Activated CD8-positive, alpha-beta T cell treated with anti-CD3 and anti-CD28 coated beads for 36 hours (primary cell): Measurements from ENCODE around the gene MYH15. TPM values are rescaled to one million over a fixed set of nuclear protein-coding genes. Genes with fewer than 3 reads are reported as not detected.

Source experiments
- ATAC-seq: fragments of 200-7000 bp; cut with Tn5 transposase; one replicate; pipeline ENCODE4 v1.10.0; 2021; ENCODE audit warnings: mild to moderate bottlenecking, moderate library complexity
- CTCF ChIA-PET: fragments of 350-600 bp; sonication (Branson Sonifier 250); formaldehyde crosslinking; loops from one replicate; lab custom pipeline; 2021; ENCODE audit warnings: antibody characterized with exemption; lab: Charles Lee
- POLR2A ChIA-PET: fragments of 350-600 bp; sonication (Branson Sonifier 250); formaldehyde crosslinking; loops from one replicate; lab custom pipeline; 2021; ENCODE audit warnings: antibody characterized with exemption; lab: Charles Lee
- DNase-seq: peaks from one replicate; pipeline ENCODE4 v3.0.0-alpha.2; 2020
- H3K27ac Mint-ChIP-seq: one replicate; pipeline ENCODE4 v1.8.0; 2021; ENCODE audit warnings: mild to moderate bottlenecking, mixed read lengths
- H3K27me3 Mint-ChIP-seq: one replicate; pipeline ENCODE4 v1.8.0; 2021; ENCODE audit warnings: mixed read lengths
- H3K36me3 Mint-ChIP-seq: one replicate; pipeline ENCODE4 v1.8.0; 2021; ENCODE audit warnings: low read depth, mixed read lengths
- H3K4me1 Mint-ChIP-seq: one replicate; pipeline ENCODE4 v1.8.0; 2021; ENCODE audit warnings: low read depth, mixed read lengths
- H3K4me3 Mint-ChIP-seq: one replicate; pipeline ENCODE4 v1.8.0; 2021; ENCODE audit warnings: mild to moderate bottlenecking, moderate library complexity, mixed read lengths
- H3K9me3 Mint-ChIP-seq: one replicate; pipeline ENCODE4 v1.8.0; 2021; ENCODE audit warnings: mixed read lengths
- intact Hi-C: fragments of 100-400 bp; cut with micrococcal nuclease; formaldehyde crosslinking; loops from one replicate; pipeline ENCODE4 v1.10.0; 2022
- total RNA-seq, 2 experiments: library from RNA; stranded (reverse); gene quantifications; one replicate each; pipeline ENCODE4 v1.2.3, GENCODE V29; 2021
- TF ChIP-seq, protein P1 (sequence below): fragments of 200-600 bp; IDR thresholded peaks from one replicate; pipeline ENCODE4 v1.8.0; 2022; ENCODE audit warnings: antibody characterized with exemption, mild to moderate bottlenecking

MYH15 gene
- total RNA-seq, 2 experiments from 2014 or later: 0.07 to 0.09 TPM

DNA sequence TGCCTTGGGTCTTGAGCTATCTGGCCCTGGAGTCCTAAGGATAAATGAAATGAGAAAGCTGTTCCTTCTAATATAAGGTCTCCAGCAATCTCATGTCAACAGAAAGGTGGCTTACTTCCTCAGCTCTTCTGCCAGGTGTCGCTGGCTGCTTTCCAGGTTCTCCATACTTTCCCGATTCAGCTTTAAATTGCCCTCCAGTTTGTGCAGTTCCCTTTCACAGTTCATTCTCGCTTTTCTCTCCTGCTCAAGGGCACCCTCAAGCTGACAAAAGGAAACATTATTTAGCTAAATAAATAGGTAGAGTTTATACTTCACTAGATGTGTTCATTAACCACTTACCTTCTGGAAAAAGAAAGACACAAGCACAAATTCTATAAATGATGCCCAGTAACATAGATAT, 73.0 kb downstream of the MYH15 start:
- intact Hi-C loops: no loop called here
- Mint-ChIP-seq H3K4me1 (no peaks in the 10 kb centered on the region), H3K36me3 (no peaks in the 10 kb centered on the region), H3K4me3 (no peak overlapping the region), H3K27ac (no peak overlapping the region), H3K9me3 (peaks cover 4% of the 10 kb centered on the region), H3K27me3 (peaks cover 1% of the 10 kb centered on the region)
- CTCF ChIA-PET: interaction anchor here (0.6 to 2.4 kb wide), 6 partner anchors 9 to 284 kb away, joined by 3 to 9 read pairs (median 3); no protein-coding TSS in a partner anchor
- ATAC-seq: no peak
- TF ChIP-seq, protein P1, sequence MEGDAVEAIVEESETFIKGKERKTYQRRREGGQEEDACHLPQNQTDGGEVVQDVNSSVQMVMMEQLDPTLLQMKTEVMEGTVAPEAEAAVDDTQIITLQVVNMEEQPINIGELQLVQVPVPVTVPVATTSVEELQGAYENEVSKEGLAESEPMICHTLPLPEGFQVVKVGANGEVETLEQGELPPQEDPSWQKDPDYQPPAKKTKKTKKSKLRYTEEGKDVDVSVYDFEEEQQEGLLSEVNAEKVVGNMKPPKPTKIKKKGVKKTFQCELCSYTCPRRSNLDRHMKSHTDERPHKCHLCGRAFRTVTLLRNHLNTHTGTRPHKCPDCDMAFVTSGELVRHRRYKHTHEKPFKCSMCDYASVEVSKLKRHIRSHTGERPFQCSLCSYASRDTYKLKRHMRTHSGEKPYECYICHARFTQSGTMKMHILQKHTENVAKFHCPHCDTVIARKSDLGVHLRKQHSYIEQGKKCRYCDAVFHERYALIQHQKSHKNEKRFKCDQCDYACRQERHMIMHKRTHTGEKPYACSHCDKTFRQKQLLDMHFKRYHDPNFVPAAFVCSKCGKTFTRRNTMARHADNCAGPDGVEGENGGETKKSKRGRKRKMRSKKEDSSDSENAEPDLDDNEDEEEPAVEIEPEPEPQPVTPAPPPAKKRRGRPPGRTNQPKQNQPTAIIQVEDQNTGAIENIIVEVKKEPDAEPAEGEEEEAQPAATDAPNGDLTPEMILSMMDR: no peak
- DNase-seq: no peak
- POLR2A ChIA-PET: no interaction called here

DNA sequence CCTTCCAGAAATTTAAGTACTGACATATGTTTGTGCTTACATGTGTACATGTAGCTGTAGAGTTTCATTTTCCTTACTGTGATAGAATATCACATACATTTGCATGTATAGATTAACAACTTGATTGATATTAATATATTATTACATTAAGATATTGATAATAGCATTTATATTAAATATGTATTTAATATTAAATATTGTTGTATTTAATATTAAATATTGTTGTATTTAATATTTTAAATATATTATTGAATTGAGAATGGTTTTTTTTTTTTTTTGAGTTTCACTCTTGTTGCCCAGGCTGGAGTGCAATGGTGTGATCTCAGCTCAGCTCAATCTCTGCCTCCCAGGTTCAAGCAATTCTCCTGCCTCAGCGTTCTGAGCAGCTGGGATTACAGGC, 76.5 kb downstream of the MYH15 start:
- Mint-ChIP-seq H3K4me1 (no peaks in the 10 kb centered on the region), H3K36me3 (no peaks in the 10 kb centered on the region), H3K27me3 (peaks cover 1% of the 10 kb centered on the region), H3K4me3 (no peak overlapping the region), H3K27ac (no peak overlapping the region), H3K9me3 (peaks cover 4% of the 10 kb centered on the region)
- intact Hi-C loops: no loop called here
- TF ChIP-seq, protein P1: no peak
- POLR2A ChIA-PET: no interaction called here
- no peak for ATAC-seq
- no peak for DNase-seq
- CTCF ChIA-PET: no interaction called here

DNA sequence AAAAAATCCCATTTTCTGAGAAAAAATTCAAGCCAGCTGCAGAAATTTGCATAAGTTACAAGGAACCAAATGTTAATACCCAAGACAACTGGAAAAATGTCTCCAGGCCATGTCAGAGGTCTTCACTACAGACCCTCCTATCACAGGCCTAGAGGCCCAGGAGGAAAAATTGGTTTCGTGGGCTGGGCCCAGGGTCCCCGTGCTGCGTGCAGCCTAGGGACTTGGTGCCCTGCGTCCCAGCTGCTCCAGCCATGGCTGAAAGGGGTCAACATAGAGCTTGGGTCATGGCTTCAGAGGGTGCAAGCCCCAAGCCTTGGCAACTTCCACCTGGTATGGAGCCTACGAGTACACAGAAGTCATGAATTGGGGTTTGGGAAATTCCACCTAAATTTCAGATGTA, 78.0 kb downstream of the MYH15 start:
- ATAC-seq (no peak), DNase-seq (no peak)
- Mint-ChIP-seq H3K36me3 (no peaks in the 10 kb centered on the region), H3K9me3 (peaks cover 4% of the 10 kb centered on the region), H3K4me1 (no peaks in the 10 kb centered on the region), H3K27ac (no peak overlapping the region), H3K27me3 (no peaks in the 10 kb centered on the region), H3K4me3 (no peak overlapping the region)
- intact Hi-C loops: no loop called here
- CTCF ChIA-PET: no interaction called here
- POLR2A ChIA-PET: no interaction called here
- TF ChIP-seq, protein P1: no peak

DNA sequence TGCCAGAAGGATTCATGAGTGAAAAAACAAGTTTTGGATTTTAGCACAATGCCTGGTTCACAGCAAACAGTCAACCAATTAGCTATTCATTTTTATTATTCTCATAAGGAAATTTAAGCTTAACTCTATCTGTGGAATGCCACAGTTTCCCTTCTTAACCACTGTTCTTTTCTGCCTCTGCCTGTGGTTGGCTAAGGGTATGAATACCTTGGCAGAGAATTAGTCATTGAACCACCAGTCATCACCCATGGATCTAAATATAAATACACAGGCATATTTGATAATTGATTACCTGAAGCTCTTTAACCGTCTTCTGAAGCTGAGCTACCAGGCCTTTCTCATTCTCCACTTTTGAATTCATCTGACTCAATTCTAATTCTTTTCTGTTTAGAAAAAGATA, 79.9 kb downstream of the MYH15 start:
- Mint-ChIP-seq H3K27ac (no peak overlapping the region), H3K4me3 (no peak overlapping the region), H3K27me3 (no peaks in the 10 kb centered on the region), H3K36me3 (no peaks in the 10 kb centered on the region), H3K4me1 (no peaks in the 10 kb centered on the region), H3K9me3 (peaks cover 4% of the 10 kb centered on the region)
- intact Hi-C loops: no loop called here
- TF ChIP-seq, protein P1: no peak
- DNase-seq: no peak
- POLR2A ChIA-PET: no interaction called here
- no peak for ATAC-seq
- CTCF ChIA-PET: interaction anchor here (1.0 kb wide), 2 partner anchors 19 to 30 kb away, joined by 3 read pairs; no protein-coding TSS in a partner anchor

DNA sequence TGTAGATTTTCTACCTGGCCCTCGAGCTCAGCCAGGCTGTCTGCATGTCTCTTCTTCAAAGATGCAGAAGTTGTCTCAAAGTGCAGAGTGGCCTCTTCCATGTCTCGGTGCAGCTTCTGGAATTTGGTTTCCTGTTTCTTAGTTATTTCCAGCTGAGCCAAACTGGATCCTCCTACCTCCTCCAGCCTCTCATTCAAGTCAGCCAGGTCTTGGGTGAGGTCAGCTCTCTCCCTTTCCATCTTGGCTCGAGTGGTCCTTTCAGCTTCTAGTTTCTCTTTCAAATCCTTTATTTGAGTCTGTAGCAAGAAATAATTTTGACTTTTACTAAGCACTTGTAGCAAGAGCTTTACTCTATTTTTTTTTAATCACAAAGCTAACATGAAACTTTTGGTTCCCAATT, 81.8 kb downstream of the MYH15 start:
- TF ChIP-seq, protein P1: no peak
- no peak for ATAC-seq
- no peak overlapping the region for H3K4me3 Mint-ChIP-seq
- intact Hi-C loops: no loop called here
- ChIA-PET POLR2A (interaction anchor here (0.7 kb wide), 1 partner anchor 23 kb away, joined by 4 read pairs; no protein-coding TSS in a partner anchor), CTCF (interaction anchor here (1.0 to 1.9 kb wide), 4 partner anchors 8 to 16 kb away, joined by 3 to 5 read pairs (median 4); no protein-coding TSS in a partner anchor)
- peaks cover 4% of the 10 kb centered on the region for H3K9me3 Mint-ChIP-seq
- H3K4me1 Mint-ChIP-seq: no peaks in the 10 kb centered on the region
- no peak for DNase-seq
- H3K36me3 Mint-ChIP-seq: no peaks in the 10 kb centered on the region
- H3K27ac Mint-ChIP-seq: no peak overlapping the region
- no peaks in the 10 kb centered on the region for H3K27me3 Mint-ChIP-seq
